Transverse colon (tissue), 4 donors: ENCODE measurements around the gene FANCC. TPM values are rescaled to one million over a fixed set of nuclear protein-coding genes. Genes with fewer than 3 reads are reported as not detected.
A peak's percentile ranks its signal among the peaks of the same experiment; 100 is the strongest.

Source experiments
- DNase-seq: peaks from one replicate; pipeline ENCODE4 v3.0.0-alpha.2; 2019
- H3K27ac ChIP-seq, 4 donors: fragments of 200-600 bp; sonication (generic); 2 replicates each; pipeline ENCODE4 v1.5.1; 2016 to 2018; ENCODE audit warnings: inconsistent platforms in 4 of 4
- H3K27me3 ChIP-seq: fragments of 200-600 bp; sonication (generic); 2 replicates; pipeline ENCODE4 v1.5.1; 2017; ENCODE audit warnings: inconsistent platforms
- H3K36me3 ChIP-seq, 4 donors: fragments of 200-600 bp; sonication (generic); 2 replicates each; pipeline ENCODE4 v1.5.1; 2017 to 2019; ENCODE audit warnings: inconsistent platforms in 4 of 4
- H3K4me1 ChIP-seq, 4 donors: fragments of 200-600 bp; sonication (generic); 2 replicates each; pipeline ENCODE4 v1.5.1; 2017 to 2020; ENCODE audit warnings: inconsistent platforms in 4 of 4
- H3K4me3 ChIP-seq, 4 donors: fragments of 200-600 bp; sonication (generic); 1 replicate in 1 of 4; 2 replicates in 3 of 4; pipeline versions ENCODE4 v1.5.1 to v1.6.1; 2017 to 2019; ENCODE audit warnings: inconsistent platforms in 4 of 4
- H3K9me3 ChIP-seq, 2 donors: fragments of 200-600 bp; sonication (generic); 2 replicates each; pipeline ENCODE4 v1.5.1; 2017 to 2019; ENCODE audit warnings: inconsistent platforms in 2 of 2
- CTCF ChIP-seq, 5 experiments: fragments of 200-600 bp in 3 of 5; fragments of 450-650 bp in 2 of 5; sonication (generic) in 3 of 5; IDR thresholded peaks; 1 replicate in 2 of 5; 2 replicates in 3 of 5; pipeline ENCODE4 v1.5.1; 2016 to 2017; ENCODE audit warnings: antibody characterized with exemption in 5 of 5, inconsistent platforms in 3 of 5, mild to moderate bottlenecking in 2 of 5, moderate library complexity in 1 of 5
- EP300 ChIP-seq: sonication (generic); formaldehyde crosslinking; IDR thresholded peaks from one replicate; pipeline ENCODE4 v1.6.1; 2017; ENCODE audit warnings: antibody characterized with exemption, low read depth
- POLR2A ChIP-seq: fragments of 450-650 bp; IDR thresholded peaks from one replicate; pipeline ENCODE4 v1.6.1; 2016; ENCODE audit warnings: antibody characterized with exemption, mild to moderate bottlenecking, moderate library complexity
- POLR2AphosphoS5 ChIP-seq, 3 donors: sonication (generic); formaldehyde crosslinking; IDR thresholded peaks; one replicate each; pipeline ENCODE4 v1.6.1; 2016; ENCODE audit warnings: antibody characterized with exemption in 3 of 3
- WGBS, 2 donors: methylation state at CpG; one replicate each; pipeline ENCODE4 v1.1.5; 2018; ENCODE audit warnings: low coverage in 1 of 2; 5-methylcytosine and 5-hydroxymethylcytosine counted together
- in situ Hi-C, 4 donors: fragments of 200-750 bp; cut with MboI; loops; one replicate each; pipeline versions ENCODE4 v1.15.0 to v1.15.1; 2017; ENCODE audit warnings: low sequenced_read_pairs in 3 of 4, low pct_ligation_motif_present in 1 of 4, low pct_unique_long_range_greater_than_20kb in 1 of 4
- intact Hi-C: fragments of 100-400 bp; cut with DNase I; formaldehyde crosslinking; loops from one replicate; pipeline ENCODE4 v1.15.1; 2023; ENCODE audit warnings: low total_unique reads
- total RNA-seq, 4 donors: library from RNA; depleted of rRNA; stranded (reverse); fragments of >200 nt; gene quantifications; one replicate each; pipeline ENCODE4 v1.1.0, GENCODE V29; 2016

Gene FANCC
- total RNA-seq, 4 donors from 2014 or later = 4.0 to 10.3 (median 9.5) TPM

- Histone ChIP-seq H3K4me3 (no peak overlapping the region), H3K27me3 (no peaks in the 10 kb centered on the region), H3K9me3 (no peaks in the 10 kb centered on the region), H3K27ac (peak overlapping the region; percentile 83 to 92 (median 90)), H3K36me3 (peaks cover 0 to 6% (median 0%) of the 10 kb centered on the region in 4 donors), H3K4me1 (peaks cover 30 to 79% (median 60%) of the 10 kb centered on the region in 4 donors)
- intact Hi-C loops (no loop called here), in situ Hi-C loops (no loop called here)
- 76% methylated on average over 14 of the region's 14 CpGs; no CpG with 5 or more reads in 1 of the 2 donors for WGBS, 2 donors
- DNase-seq = no peak
- peak in 1 of 3 donors; percentile 6 for TF ChIP-seq POLR2AphosphoS5 (IDR thresholded peaks at IDR 0.05)
- TF ChIP-seq CTCF (IDR thresholded peaks at IDR 0.05) = no peak
- TF ChIP-seq EP300 = no peak
Observed at GRCh38 chr9:95090871-95091577, 226.5 kb downstream of the FANCC start.

GRCh38 chr9:95090023-95090791, 227.3 kb downstream of the FANCC start:
- WGBS, 2 donors = 25 to 40% methylated on average over 1 to 12 of the region's 22 CpGs
- intact Hi-C loops = no loop called here
- no peaks in the 10 kb centered on the region for H3K27me3 ChIP-seq
- H3K4me1 ChIP-seq = peaks cover 30 to 83% (median 60%) of the 10 kb centered on the region in 4 donors
- DNase-seq = no peak
- H3K36me3 ChIP-seq = peaks cover 0 to 6% (median 0%) of the 10 kb centered on the region in 4 donors
- no peak overlapping the region for H3K4me3 ChIP-seq
- peak overlapping the region; percentile 83 to 92 (median 90) for H3K27ac ChIP-seq
- TF ChIP-seq POLR2A (no peak), POLR2AphosphoS5 (IDR thresholded peaks at IDR 0.05) (peak in 1 of 3 donors; percentile 7), EP300 (no peak), CTCF (IDR thresholded peaks at IDR 0.05) (no peak)
- H3K9me3 ChIP-seq = no peaks in the 10 kb centered on the region
- in situ Hi-C loops = no loop called here

- no peak for DNase-seq
- H3K27me3 ChIP-seq = no peaks in the 10 kb centered on the region
- peaks cover 35 to 75% (median 60%) of the 10 kb centered on the region in 4 donors for H3K4me1 ChIP-seq
- 78% methylated on average over 16 of the region's 16 CpGs; no CpG with 5 or more reads in 1 of the 2 donors for WGBS, 2 donors
- no peak for TF ChIP-seq POLR2AphosphoS5 (IDR thresholded peaks at IDR 0.05)
- no peak for TF ChIP-seq POLR2A
- no peak for TF ChIP-seq CTCF (IDR thresholded peaks at IDR 0.05)
- TF ChIP-seq EP300 = no peak
- no peak overlapping the region for H3K4me3 ChIP-seq
- H3K27ac ChIP-seq = peak overlapping the region; percentile 83 to 92 (median 90)
- intact Hi-C loops = loop anchor here (1.0 kb wide), 1 partner anchor 35 kb away; no protein-coding TSS in a partner anchor
- in situ Hi-C loops = no loop called here
- no peaks in the 10 kb centered on the region for H3K9me3 ChIP-seq
- H3K36me3 ChIP-seq = peaks cover 0 to 6% (median 0%) of the 10 kb centered on the region in 4 donors
Observed at GRCh38 chr9:95089257-95090022, 228.1 kb downstream of the FANCC start.
